ENCODE data around the gene ILF2. TPM values are rescaled to one million over a fixed set of nuclear protein-coding genes. Genes with fewer than 3 reads are reported as not detected.

The ILF2 gene
- total RNA-seq, 1 donor from 2014 or later, result 474 TPM

GRCh38 chr1:153628638-153629342 lies 42.0 kb downstream of the ILF2 start:
- Mint-ChIP-seq H3K4me3 (no peak overlapping the region), H3K4me1 (peaks cover 44% of the 10 kb centered on the region), H3K27me3 (ENCODE audit: insufficient read depth, low read depth) (peaks cover 7% of the 10 kb centered on the region), H3K27ac (peak overlapping the region; percentile 55), H3K36me3 (peaks cover 8% of the 10 kb centered on the region), H3K9me3 (no peaks in the 10 kb centered on the region)
- no peak overlapping the region for H2AFZ ChIP-seq (replicated peaks)
- no peaks in the 10 kb centered on the region for H3K27me3 ChIP-seq
- no peak for DNase-seq (ENCODE audit: low spot score)
- no peak overlapping the region for H3K27ac ChIP-seq
- H4K20me1 ChIP-seq (ENCODE audit: low read depth), result no peaks in the 10 kb centered on the region
- no peak overlapping the region for H3K9ac ChIP-seq
- no peak overlapping the region for H3K4me2 ChIP-seq
- H3F3A ChIP-seq (ENCODE audit: low read depth), result no peaks in the 10 kb centered on the region
- H3K4me3 ChIP-seq, result no peak overlapping the region
- H3K36me3 ChIP-seq, result no peaks in the 10 kb centered on the region
- TF ChIP-seq CTCF (IDR thresholded peaks at IDR 0.05) (no peak), EZH2phosphoT487 (IDR thresholded peaks at IDR 0.05) (no peak), EZH2 (IDR thresholded peaks at IDR 0.05) (no peak)
- peaks cover 16% of the 10 kb centered on the region for H3K4me1 ChIP-seq
- peaks cover 8% of the 10 kb centered on the region for H3K79me2 ChIP-seq (ENCODE audit: low read depth)
- no peaks in the 10 kb centered on the region for H3K9me3 ChIP-seq (ENCODE audit: low read depth)

- H3K27ac ChIP-seq, result no peak within 1 kb of the TSS
- TF ChIP-seq EZH2phosphoT487 (IDR thresholded peaks at IDR 0.05), result no peak
- TF ChIP-seq CTCF (IDR thresholded peaks at IDR 0.05), result no peak
- TF ChIP-seq EZH2 (IDR thresholded peaks at IDR 0.05), result no peak
- H3K9ac ChIP-seq, result no peak within 1 kb of the TSS
- peaks cover 10% of the 10 kb centered on the region for H3K36me3 Mint-ChIP-seq
- H3K27me3 Mint-ChIP-seq (ENCODE audit: insufficient read depth, low read depth), result peaks cover 7% of the 10 kb centered on the region
- H3K4me1 Mint-ChIP-seq, result peaks cover 43% of the 10 kb centered on the region
- H2AFZ ChIP-seq (replicated peaks), result peak within 1 kb of the TSS; percentile 43
- H3K36me3 ChIP-seq, result no peaks in the 10 kb centered on the region
- no peak for DNase-seq (ENCODE audit: low spot score)
- H3K79me2 ChIP-seq (ENCODE audit: low read depth), result peaks cover 8% of the 10 kb centered on the region
- H3K27me3 ChIP-seq, result no peaks in the 10 kb centered on the region
- H3K27ac Mint-ChIP-seq, result peak within 1 kb of the TSS; percentile 99
- no peaks in the 10 kb centered on the region for H3F3A ChIP-seq (ENCODE audit: low read depth)
- H3K4me1 ChIP-seq, result peaks cover 22% of the 10 kb centered on the region
- H3K4me2 ChIP-seq, result peak within 1 kb of the TSS; percentile 81
- peak within 1 kb of the TSS; percentile 50 for H3K4me3 ChIP-seq
- H3K9me3 Mint-ChIP-seq, result no peaks in the 10 kb centered on the region
- no peaks in the 10 kb centered on the region for H4K20me1 ChIP-seq (ENCODE audit: low read depth)
- H3K9me3 ChIP-seq (ENCODE audit: low read depth), result no peaks in the 10 kb centered on the region
- peak within 1 kb of the TSS; percentile 91 for H3K4me3 Mint-ChIP-seq
Observed at GRCh38 chr1:153627715-153628626, 42.8 kb downstream of the ILF2 start, which contains the start of gene S100A1. Gene S100A1, plus strand, starts transcription at chr1:153628434. Its CDS starts 2,088 bp downstream, at chr1:153630522.

- peak within 1 kb of the TSS; percentile 1 for H3K9ac ChIP-seq
- H3K79me2 ChIP-seq (ENCODE audit: low read depth), result peaks cover 8% of the 10 kb centered on the region
- no peaks in the 10 kb centered on the region for H3K36me3 ChIP-seq
- H3F3A ChIP-seq (ENCODE audit: low read depth), result no peaks in the 10 kb centered on the region
- H3K27me3 ChIP-seq, result no peaks in the 10 kb centered on the region
- peaks cover 22% of the 10 kb centered on the region for H3K4me1 ChIP-seq
- H3K9me3 ChIP-seq (ENCODE audit: low read depth), result no peaks in the 10 kb centered on the region
- peak within 1 kb of the TSS; percentile 50 for H3K4me3 ChIP-seq
- no peak within 1 kb of the TSS for H3K27ac ChIP-seq
- H2AFZ ChIP-seq (replicated peaks), result peak within 1 kb of the TSS; percentile 43
- no peaks in the 10 kb centered on the region for H3K9me3 Mint-ChIP-seq
- peak; percentile 97 for DNase-seq (ENCODE audit: low spot score)
- peak; percentile 90 for TF ChIP-seq CTCF (IDR thresholded peaks at IDR 0.05)
- TF ChIP-seq EZH2phosphoT487 (IDR thresholded peaks at IDR 0.05), result no peak
- H3K4me1 Mint-ChIP-seq, result peaks cover 44% of the 10 kb centered on the region
- peaks cover 17% of the 10 kb centered on the region for H3K36me3 Mint-ChIP-seq
- no peaks in the 10 kb centered on the region for H4K20me1 ChIP-seq (ENCODE audit: low read depth)
- H3K27ac Mint-ChIP-seq, result peak within 1 kb of the TSS; percentile 99
- H3K4me2 ChIP-seq, result peak within 1 kb of the TSS; percentile 81
- H3K4me3 Mint-ChIP-seq, result peak within 1 kb of the TSS; percentile 91
- peaks cover 7% of the 10 kb centered on the region for H3K27me3 Mint-ChIP-seq (ENCODE audit: insufficient read depth, low read depth)
Observed at GRCh38 chr1:153626904-153627714, 43.7 kb downstream of the ILF2 start, which contains the start of gene S100A13. Gene S100A13, minus strand, starts transcription at chr1:153627505. Its CDS starts 1,033 bp downstream, at chr1:153626472.
